Measurements from ENCODE around the gene CDK15.

DNA sequence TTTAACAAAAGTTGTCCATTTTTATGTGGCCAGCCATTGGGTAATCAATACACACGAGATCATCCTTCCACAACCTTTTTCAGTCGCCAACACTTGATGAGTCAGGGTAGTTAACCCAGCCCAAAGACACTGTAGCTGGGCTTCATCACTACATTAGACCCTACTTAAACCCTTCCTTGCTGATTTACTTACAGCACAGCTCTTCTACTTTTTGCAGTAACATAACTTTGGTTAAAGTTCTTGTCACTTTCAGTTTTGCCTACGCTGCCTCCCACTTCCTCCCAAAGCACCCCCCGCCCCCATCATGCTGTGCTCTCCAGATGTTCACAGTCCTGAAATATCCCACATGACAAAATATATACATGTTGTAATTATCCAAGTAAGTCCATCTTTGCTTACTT is 103.6 kb downstream of the CDK15 start:
- TF ChIP-seq POLR2A (IDR thresholded peaks at IDR 0.05) = no peak
- TF ChIP-seq, protein P1, sequence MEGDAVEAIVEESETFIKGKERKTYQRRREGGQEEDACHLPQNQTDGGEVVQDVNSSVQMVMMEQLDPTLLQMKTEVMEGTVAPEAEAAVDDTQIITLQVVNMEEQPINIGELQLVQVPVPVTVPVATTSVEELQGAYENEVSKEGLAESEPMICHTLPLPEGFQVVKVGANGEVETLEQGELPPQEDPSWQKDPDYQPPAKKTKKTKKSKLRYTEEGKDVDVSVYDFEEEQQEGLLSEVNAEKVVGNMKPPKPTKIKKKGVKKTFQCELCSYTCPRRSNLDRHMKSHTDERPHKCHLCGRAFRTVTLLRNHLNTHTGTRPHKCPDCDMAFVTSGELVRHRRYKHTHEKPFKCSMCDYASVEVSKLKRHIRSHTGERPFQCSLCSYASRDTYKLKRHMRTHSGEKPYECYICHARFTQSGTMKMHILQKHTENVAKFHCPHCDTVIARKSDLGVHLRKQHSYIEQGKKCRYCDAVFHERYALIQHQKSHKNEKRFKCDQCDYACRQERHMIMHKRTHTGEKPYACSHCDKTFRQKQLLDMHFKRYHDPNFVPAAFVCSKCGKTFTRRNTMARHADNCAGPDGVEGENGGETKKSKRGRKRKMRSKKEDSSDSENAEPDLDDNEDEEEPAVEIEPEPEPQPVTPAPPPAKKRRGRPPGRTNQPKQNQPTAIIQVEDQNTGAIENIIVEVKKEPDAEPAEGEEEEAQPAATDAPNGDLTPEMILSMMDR (IDR thresholded peaks at IDR 0.05) = no peak

Data from prostate gland (tissue), 2 donors.